B cell (primary cell): ENCODE results near the gene ACOX3. TPM values are rescaled to one million over a fixed set of nuclear protein-coding genes. Genes with fewer than 3 reads are reported as not detected.
"Not testable (repeated sequence)": the region's sequence is repeated elsewhere in the genome, so short reads cannot be mapped to it uniquely, and the experiment has no call there.

Experiments
- ATAC-seq: fragments of 200-7000 bp; cut with Tn5 transposase; one replicate; pipeline ENCODE4 v1.10.0; 2021; ENCODE audit warnings: low read depth, mild to moderate bottlenecking, moderate number of reproducible peaks, moderate library complexity
- CTCF ChIA-PET: fragments of 350-600 bp; sonication (Branson Sonifier 250); formaldehyde crosslinking; loops from one replicate; lab custom pipeline; 2021; ENCODE audit warnings: antibody characterized with exemption, inconsistent platforms; lab: Charles Lee
- POLR2A ChIA-PET: fragments of 350-600 bp; sonication (Branson Sonifier 250); formaldehyde crosslinking; loops from one replicate; lab custom pipeline; 2021; ENCODE audit warnings: antibody characterized with exemption; lab: Charles Lee
- DNase-seq: peaks from one replicate; pipeline ENCODE4 v3.0.0; 2013
- H2AFZ ChIP-seq: 2 replicates; pipeline ENCODE4 v1.6.1; 2012; ENCODE audit warnings: mild to moderate bottlenecking, low read depth, low read length; ENCODE audit not compliant: insufficient read depth, poor library complexity, severe bottlenecking
- H3K27ac ChIP-seq, 2 donors: 1 replicate in 1 of 2; 2 replicates in 1 of 2; pipeline ENCODE4 v1.5.1; 2012 to 2013; ENCODE audit warnings: low read length in 2 of 2, mild to moderate bottlenecking in 2 of 2, moderate library complexity in 1 of 2
- H3K27me3 ChIP-seq, 4 experiments: fragments of 200-600 bp in 1 of 4; sonication (generic) in 1 of 4; replicated peaks in 1 of 4; 1 replicate in 2 of 4; 2 replicates in 2 of 4; pipeline versions ENCODE4 v1.6.1 to v1.7.0; 2013 to 2016; ENCODE audit warnings: low read length in 3 of 4, mild to moderate bottlenecking in 2 of 4, mixed read lengths in 1 of 4, moderate library complexity in 1 of 4; ENCODE audit not compliant: insufficient read depth in 4 of 4, control insufficient read depth in 3 of 4; ENCODE audit errors: control extremely low read depth in 1 of 4
- H3K36me3 ChIP-seq, 2 experiments: replicated peaks in 1 of 2; 1 replicate in 1 of 2; 2 replicates in 1 of 2; pipeline versions ENCODE4 v1.6.1 to v1.7.1; 2013; ENCODE audit warnings: low read length in 1 of 2; ENCODE audit not compliant: insufficient read depth in 2 of 2, control insufficient read depth in 1 of 2; ENCODE audit errors: control extremely low read depth in 1 of 2, extremely low read depth in 1 of 2
- H3K4me1 ChIP-seq, 2 donors: fragments of 200-600 bp in 1 of 2; sonication (generic) in 1 of 2; 1 replicate in 1 of 2; 2 replicates in 1 of 2; pipeline versions ENCODE4 v1.5.1 to v1.6.1; 2013 to 2017; ENCODE audit warnings: low read length in 2 of 2; ENCODE audit not compliant: control insufficient read depth in 2 of 2, insufficient read depth in 2 of 2
- H3K4me2 ChIP-seq: replicated peaks from 2 replicates; pipeline ENCODE3; 2012; ENCODE audit warnings: mild to moderate bottlenecking, low read depth, low read length; ENCODE audit not compliant: poor library complexity, severe bottlenecking
- H3K4me3 ChIP-seq, 5 experiments: fragments of 200-600 bp in 1 of 5; sonication (generic) in 1 of 5; 1 replicate in 3 of 5; 2 replicates in 2 of 5; pipeline versions ENCODE4 v1.5.1 to v1.7.0; 2011 to 2016; ENCODE audit warnings: low read length in 4 of 5, mild to moderate bottlenecking in 4 of 5, low read depth in 2 of 5, control low read depth in 1 of 5, moderate library complexity in 1 of 5; ENCODE audit not compliant: insufficient read depth in 1 of 5; ENCODE audit errors: control extremely low read depth in 1 of 5, extremely low read depth in 1 of 5
- H3K79me2 ChIP-seq: fragments of 200-600 bp; sonication (generic); one replicate; pipeline ENCODE4 v1.6.0; 2016; ENCODE audit warnings: low read length; ENCODE audit not compliant: control insufficient read depth, insufficient read depth
- H3K9ac ChIP-seq: fragments of 200-600 bp; sonication (generic); 2 replicates; pipeline ENCODE4 v1.6.1; 2017; ENCODE audit warnings: mild to moderate bottlenecking, low read length, moderate library complexity
- H3K9me3 ChIP-seq, 3 donors: one replicate each; pipeline versions ENCODE4 v1.6.1 to v1.7.1; 2013; ENCODE audit warnings: low read length in 2 of 3; ENCODE audit not compliant: control insufficient read depth in 2 of 3, insufficient read depth in 1 of 3; ENCODE audit errors: control extremely low read depth in 1 of 3
- H4K20me1 ChIP-seq: 2 replicates; pipeline ENCODE4 v1.6.0; 2012; ENCODE audit warnings: mild to moderate bottlenecking, low read length; ENCODE audit not compliant: insufficient read depth, control insufficient read depth, poor library complexity, severe bottlenecking
- H3K27ac Mint-ChIP-seq: one replicate; pipeline ENCODE4 v1.8.0; 2021; ENCODE audit warnings: mixed read lengths
- H3K27me3 Mint-ChIP-seq: one replicate; pipeline ENCODE4 v1.8.0; 2021; ENCODE audit warnings: mixed read lengths
- H3K4me1 Mint-ChIP-seq: one replicate; pipeline ENCODE4 v1.8.0; 2021; ENCODE audit warnings: mixed read lengths
- H3K4me3 Mint-ChIP-seq: one replicate; pipeline ENCODE4 v1.8.0; 2021; ENCODE audit warnings: mixed read lengths
- H3K9me3 Mint-ChIP-seq: one replicate; pipeline ENCODE4 v1.8.0; 2022; ENCODE audit warnings: mixed read lengths; ENCODE audit not compliant: insufficient read depth
- CTCF ChIP-seq: fragments of 200-600 bp; IDR thresholded peaks from one replicate; pipeline ENCODE4 v1.8.0; 2022; ENCODE audit warnings: antibody characterized with exemption, mild to moderate bottlenecking
- EZH2 ChIP-seq: IDR thresholded peaks from 2 replicates; pipeline ENCODE4 v1.6.1; 2012; ENCODE audit warnings: borderline replicate concordance, low read depth, mild to moderate bottlenecking, moderate library complexity, low read length; ENCODE audit not compliant: insufficient read depth, poor library complexity, severe bottlenecking
- WGBS: methylation state at CpG from one replicate; pipeline ENCODE4 v1.1.5; 2013; ENCODE audit warnings: missing lambda C conversion rate; ENCODE audit not compliant: insufficient coverage; 5-methylcytosine and 5-hydroxymethylcytosine counted together
- intact Hi-C: fragments of 100-400 bp; cut with micrococcal nuclease; formaldehyde crosslinking; loops from one replicate; pipeline ENCODE4 v1.10.0; 2022
- polyA plus RNA-seq: library from polyadenylated mRNA; depleted of rRNA; stranded (reverse); fragments of >200 nt; gene quantifications from 2 replicates; pipeline ENCODE4 v1.2.3, GENCODE V29; 2012
- total RNA-seq, 2 donors: library from RNA; stranded (reverse); fragments of 120-200 nt in 1 of 2; gene quantifications; 1 replicate in 1 of 2; 2 replicates in 1 of 2; pipeline versions ENCODE4 v1.2.3 to v1.2.4, GENCODE V29; 2013 to 2022

The ACOX3 gene
- total and polyA plus RNA-seq, 2 donors (not counting 1 experiment from before 2014, with no cell fraction given) = 4.6 to 23.1 TPM

- no peak overlapping the region for H2AFZ ChIP-seq
- H3K4me3 Mint-ChIP-seq = no peak overlapping the region
- ATAC-seq = no peak
- ChIA-PET POLR2A (no interaction called here), CTCF (no interaction called here)
- H3K4me1 ChIP-seq = no peaks in the 10 kb centered on the region
- no peaks in the 10 kb centered on the region for H3K36me3 ChIP-seq
- H3K79me2 ChIP-seq = no peaks in the 10 kb centered on the region
- DNase-seq = no peak
- intact Hi-C loops = no loop called here
- H4K20me1 ChIP-seq = no peaks in the 10 kb centered on the region
- no peaks in the 10 kb centered on the region for H3K4me1 Mint-ChIP-seq
- H3K4me2 ChIP-seq = no peak overlapping the region
- H3K9ac ChIP-seq = no peak overlapping the region
- TF ChIP-seq CTCF (no peak), EZH2 (no peak)
- WGBS = 89% methylated on average over 4 of the region's 7 CpGs
- no peaks in the 10 kb centered on the region for H3K27me3 ChIP-seq
- H3K4me3 ChIP-seq = no peak overlapping the region
- H3K9me3 Mint-ChIP-seq = peaks cover 2% of the 10 kb centered on the region
- no peak overlapping the region for H3K27ac Mint-ChIP-seq
- peaks cover 6% of the 10 kb centered on the region for H3K27me3 Mint-ChIP-seq
- peaks cover 0 to 9% (median 0%) of the 10 kb centered on the region in 3 donors for H3K9me3 ChIP-seq
- no peak overlapping the region for H3K27ac ChIP-seq
Measured at GRCh38 chr4:8349664-8350236, 90.8 kb downstream of the ACOX3 start.

GRCh38 chr4:8349236-8349635 lies 91.3 kb downstream of the ACOX3 start:
- CTCF ChIA-PET, ATAC-seq, intact Hi-C loops: not testable (repeated sequence)

More at GRCh38 chr4:8349236-8349635, 91.3 kb downstream of the ACOX3 start:
- H3K4me3 ChIP-seq, H2AFZ ChIP-seq, H3K9ac ChIP-seq, H3K4me2 ChIP-seq, H3K36me3 ChIP-seq, H3K4me1 ChIP-seq, H3K4me1 Mint-ChIP-seq, H3K27ac Mint-ChIP-seq, H3K27me3 Mint-ChIP-seq, POLR2A ChIA-PET, DNase-seq, H3K79me2 ChIP-seq, H3K9me3 Mint-ChIP-seq, H3K27ac ChIP-seq, H3K4me3 Mint-ChIP-seq, H3K27me3 ChIP-seq, H3K9me3 ChIP-seq, H4K20me1 ChIP-seq: not testable (repeated sequence)
- 93% methylated on average over 3 of the region's 11 CpGs for WGBS
